Right lobe of liver (tissue), 6 donors: ENCODE data around the gene YARS1. TPM values are rescaled to one million over a fixed set of nuclear protein-coding genes. Genes with fewer than 3 reads are reported as not detected.
A peak's percentile ranks its signal among the peaks of the same experiment; 100 is the strongest.

ENCODE experiments used
- ATAC-seq, 4 donors: fragments of 200-7000 bp; cut with Tn5 transposase; one replicate each; pipeline ENCODE4 v1.9.1; 2020; ENCODE audit warnings: mild to moderate bottlenecking in 4 of 4, moderate library complexity in 4 of 4
- DNase-seq, 3 donors: peaks; one replicate each; pipeline ENCODE4 v3.0.0-alpha.2; 2020
- H3K27ac ChIP-seq, 3 donors: fragments of 200-600 bp; one replicate each; pipeline ENCODE4 v1.8.0; 2022
- H3K27me3 ChIP-seq, 2 donors: fragments of 200-600 bp; one replicate each; pipeline ENCODE4 v1.8.0; 2022
- H3K36me3 ChIP-seq, 4 donors: fragments of 200-600 bp; sonication (generic) in 1 of 4; one replicate each; pipeline versions ENCODE4 v1.5.1 to v1.8.0; 2017 to 2022; ENCODE audit warnings: control low read depth in 1 of 4
- H3K4me1 ChIP-seq, 4 donors: fragments of 200-600 bp; sonication (generic) in 1 of 4; one replicate each; pipeline versions ENCODE4 v1.5.1 to v1.8.0; 2017 to 2022; ENCODE audit warnings: control low read depth in 1 of 4
- H3K4me3 ChIP-seq, 3 donors: fragments of 200-600 bp; one replicate each; pipeline ENCODE4 v1.8.0; 2022
- H3K9me3 ChIP-seq, 4 donors: fragments of 200-600 bp; sonication (generic) in 1 of 4; one replicate each; pipeline versions ENCODE4 v1.5.1 to v1.8.0; 2017 to 2022; ENCODE audit warnings: control low read depth in 1 of 4
- POLR2A ChIP-seq: fragments of 450-650 bp; IDR thresholded peaks from one replicate; pipeline ENCODE4 v1.6.1; 2017; ENCODE audit warnings: antibody characterized with exemption, mild to moderate bottlenecking
- WGBS: methylation state at CpG from one replicate; pipeline ENCODE4 v1.1.6; 2018; ENCODE audit warnings: low coverage, low lambda C conversion rate; ENCODE audit not compliant: insufficient coverage; ENCODE audit errors: missing lambda C conversion rate; 5-methylcytosine and 5-hydroxymethylcytosine counted together
- intact Hi-C, 2 donors: fragments of 100-400 bp; cut with DNase I; formaldehyde crosslinking; loops; one replicate each; pipeline versions ENCODE4 v1.11.2 to v1.14.1; 2022
- total RNA-seq, 6 experiments: library from RNA; depleted of rRNA in 2 of 6; stranded (reverse); fragments of >200 nt in 2 of 6; fragmentation: NEBNext Ultra II Directional in 3 of 6; extraction: Animal tissue kit (Norgen Biotek cat#: 25700) in 3 of 6; gene quantifications; one replicate each; pipeline versions ENCODE4 v1.1.0 to v1.2.4, GENCODE V29; 2016 to 2023
- TF ChIP-seq, protein P1 (sequence below), 4 donors: fragments of 200-600 bp in 3 of 4; fragments of 450-650 bp in 1 of 4; IDR thresholded peaks; one replicate each; pipeline versions ENCODE4 v1.5.1 to v1.8.0; 2016 to 2022; ENCODE audit warnings: antibody characterized with exemption in 4 of 4, mild to moderate bottlenecking in 2 of 4
- donor health status: DM: no; HTN: yes; CAD: no.
- donor health status: DM: no; HTN: no; CAD: no.
- donor health status: DM: no; HTN: no; CAD: no.
- donor health status: DM: no; HTN: yes; CAD: no.
- donor health status: DM: no; HTN: yes; CAD: no.

The YARS1 gene
- total RNA-seq, 6 experiments from 2014 or later: 37.4 to 84.3 (median 53.5) TPM

DNA sequence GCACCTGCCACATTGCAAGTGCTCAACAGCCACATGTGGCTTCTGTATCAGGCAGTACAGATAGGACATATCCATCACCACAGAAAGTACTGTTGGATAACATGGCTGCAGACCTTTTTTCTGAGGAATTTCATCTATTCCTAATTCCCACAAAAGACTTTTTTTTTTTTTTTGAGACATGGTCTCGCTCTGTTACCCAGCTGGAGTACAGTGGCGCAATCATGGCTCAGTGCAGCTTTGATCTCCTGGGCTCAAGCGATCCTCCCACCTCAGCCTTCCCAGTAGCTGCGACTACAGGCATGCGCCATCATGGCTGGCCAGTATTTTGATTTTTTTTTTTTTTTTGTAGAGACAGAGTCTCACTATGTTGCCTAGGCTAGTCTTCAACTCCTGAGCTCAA is 33.3 kb downstream of the YARS1 start:
- H3K27me3 ChIP-seq: no peaks in the 10 kb centered on the region
- no peaks in the 10 kb centered on the region for H3K4me1 ChIP-seq
- no peak for DNase-seq
- H3K27ac ChIP-seq: no peak overlapping the region
- peaks cover 5 to 93% (median 53%) of the 10 kb centered on the region in 4 donors for H3K36me3 ChIP-seq
- H3K9me3 ChIP-seq: no peaks in the 10 kb centered on the region
- TF ChIP-seq POLR2A: no peak
- TF ChIP-seq, protein P1, sequence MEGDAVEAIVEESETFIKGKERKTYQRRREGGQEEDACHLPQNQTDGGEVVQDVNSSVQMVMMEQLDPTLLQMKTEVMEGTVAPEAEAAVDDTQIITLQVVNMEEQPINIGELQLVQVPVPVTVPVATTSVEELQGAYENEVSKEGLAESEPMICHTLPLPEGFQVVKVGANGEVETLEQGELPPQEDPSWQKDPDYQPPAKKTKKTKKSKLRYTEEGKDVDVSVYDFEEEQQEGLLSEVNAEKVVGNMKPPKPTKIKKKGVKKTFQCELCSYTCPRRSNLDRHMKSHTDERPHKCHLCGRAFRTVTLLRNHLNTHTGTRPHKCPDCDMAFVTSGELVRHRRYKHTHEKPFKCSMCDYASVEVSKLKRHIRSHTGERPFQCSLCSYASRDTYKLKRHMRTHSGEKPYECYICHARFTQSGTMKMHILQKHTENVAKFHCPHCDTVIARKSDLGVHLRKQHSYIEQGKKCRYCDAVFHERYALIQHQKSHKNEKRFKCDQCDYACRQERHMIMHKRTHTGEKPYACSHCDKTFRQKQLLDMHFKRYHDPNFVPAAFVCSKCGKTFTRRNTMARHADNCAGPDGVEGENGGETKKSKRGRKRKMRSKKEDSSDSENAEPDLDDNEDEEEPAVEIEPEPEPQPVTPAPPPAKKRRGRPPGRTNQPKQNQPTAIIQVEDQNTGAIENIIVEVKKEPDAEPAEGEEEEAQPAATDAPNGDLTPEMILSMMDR (IDR thresholded peaks at IDR 0.05): no peak
- WGBS: 97% methylated on average over 5 of the region's 5 CpGs
- H3K4me3 ChIP-seq: no peak overlapping the region
- intact Hi-C loops: no loop called here
- ATAC-seq: no peak

DNA sequence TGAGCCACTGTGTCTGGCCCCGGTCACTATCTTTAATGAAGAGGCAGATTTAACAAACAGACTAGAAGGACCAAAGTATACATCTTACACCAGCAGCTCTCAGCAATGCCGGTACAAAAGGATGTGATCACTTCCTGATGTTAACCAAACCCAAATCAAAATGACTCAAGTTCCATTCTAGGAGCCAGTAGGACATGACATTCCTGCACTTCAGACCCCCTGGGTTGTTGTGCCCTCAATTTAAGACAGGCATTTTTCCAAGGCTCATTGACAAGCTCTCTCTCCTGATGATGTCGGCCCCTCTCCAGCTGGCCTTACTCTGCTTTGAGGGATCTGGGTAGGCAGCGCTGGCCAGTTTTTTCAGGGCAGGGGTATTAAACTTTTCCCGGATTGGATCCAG is 35.1 kb downstream of the YARS1 start:
- TF ChIP-seq POLR2A: no peak
- TF ChIP-seq, protein P1 (IDR thresholded peaks at IDR 0.05): no peak
- Histone ChIP-seq H3K4me3 (no peak overlapping the region), H3K27ac (no peak overlapping the region), H3K9me3 (no peaks in the 10 kb centered on the region), H3K27me3 (no peaks in the 10 kb centered on the region), H3K4me1 (no peaks in the 10 kb centered on the region), H3K36me3 (peaks cover 5 to 89% (median 48%) of the 10 kb centered on the region in 4 donors)
- WGBS: 94% methylated on average over 3 of the region's 5 CpGs
- intact Hi-C loops: no loop called here
- DNase-seq (no peak), ATAC-seq (no peak)

DNA sequence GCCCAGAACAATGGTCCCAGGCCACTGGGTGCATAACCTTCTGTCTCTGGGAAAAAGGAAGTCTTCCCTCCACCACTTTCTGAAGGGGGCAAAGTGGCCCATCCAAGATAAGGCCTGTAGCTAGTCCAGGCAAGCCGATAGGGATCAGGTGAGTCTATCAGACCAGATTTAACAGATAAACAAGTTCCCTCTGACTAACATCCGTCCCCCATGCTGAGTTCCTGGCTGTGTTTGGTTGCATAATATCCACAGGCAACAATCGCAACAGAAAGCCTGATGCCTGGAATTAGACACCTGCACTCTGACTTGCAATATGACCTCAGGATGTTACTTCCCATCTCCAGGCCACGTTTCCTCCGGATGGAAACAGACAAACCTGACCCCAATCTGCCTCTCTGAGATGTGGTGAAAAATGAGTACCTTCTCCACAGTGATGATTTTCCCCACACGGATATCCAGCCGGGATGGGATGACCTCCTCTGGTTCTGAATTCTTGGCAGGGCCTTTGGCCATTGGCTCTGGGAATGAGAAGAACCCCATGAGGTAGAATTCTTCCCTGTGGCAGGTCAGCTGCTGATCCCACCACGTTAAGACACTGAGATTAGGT is 36.4 kb downstream of the YARS1 start:
- intact Hi-C loops: no loop called here
- H3K36me3 ChIP-seq: peaks cover 0 to 87% (median 47%) of the 10 kb centered on the region in 4 donors
- no peak for DNase-seq

DNA sequence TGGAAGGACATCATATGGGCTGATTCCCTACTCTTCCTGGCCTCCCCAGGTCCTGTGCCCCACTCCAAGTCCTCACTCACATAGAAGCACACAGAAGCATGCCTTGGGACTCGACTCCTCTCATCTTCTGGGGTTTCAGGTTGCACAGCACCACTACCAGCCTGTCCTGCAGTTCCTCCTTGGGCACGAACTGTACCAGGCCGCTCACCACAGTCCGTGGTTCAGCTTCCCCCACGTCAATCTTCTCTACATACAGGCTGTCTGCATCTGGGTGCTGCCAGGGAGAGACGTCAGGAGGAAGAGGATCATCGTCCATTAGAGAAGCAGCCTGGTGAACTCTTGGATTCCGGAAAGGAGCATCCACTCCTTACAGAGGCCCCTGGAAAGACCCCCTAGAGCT is 37.2 kb downstream of the YARS1 start:
- Histone ChIP-seq H3K27ac (no peak overlapping the region), H3K4me1 (no peaks in the 10 kb centered on the region), H3K36me3 (peaks cover 0 to 87% (median 47%) of the 10 kb centered on the region in 4 donors), H3K9me3 (no peaks in the 10 kb centered on the region), H3K27me3 (no peaks in the 10 kb centered on the region), H3K4me3 (no peak overlapping the region)
- 75% methylated on average over 4 of the region's 8 CpGs for WGBS
- TF ChIP-seq, protein P1 (IDR thresholded peaks at IDR 0.05): no peak
- no peak for TF ChIP-seq POLR2A
- DNase-seq (no peak), ATAC-seq (no peak)
- intact Hi-C loops: no loop called here

More for the DNA sequence above, 36.4 kb downstream of the YARS1 start:
- no peak for TF ChIP-seq POLR2A
- TF ChIP-seq, protein P1 (IDR thresholded peaks at IDR 0.05): no peak
- ATAC-seq: peak in 1 of 4 donors; percentile 15
- Histone ChIP-seq H3K27me3 (no peaks in the 10 kb centered on the region), H3K4me1 (no peaks in the 10 kb centered on the region), H3K4me3 (no peak overlapping the region), H3K9me3 (no peaks in the 10 kb centered on the region), H3K27ac (no peak overlapping the region)
- WGBS: 52% methylated on average over 5 of the region's 8 CpGs
